Lower leg skin (tissue), 4 donors: ENCODE data around the gene ERC2. TPM values are rescaled to one million over a fixed set of nuclear protein-coding genes. Genes with fewer than 3 reads are reported as not detected.

ENCODE experiments used
- DNase-seq, 2 donors: peaks; one replicate each; pipeline ENCODE4 v3.0.0-alpha.2; 2019; ENCODE audit warnings: low spot score in 2 of 2
- H3K4me3 ChIP-seq: fragments of 200-600 bp; sonication (generic); 2 replicates; pipeline ENCODE4 v1.5.1; 2017; ENCODE audit warnings: mild to moderate bottlenecking, low read depth; ENCODE audit not compliant: poor library complexity, severe bottlenecking
- POLR2A ChIP-seq, 2 donors: fragments of 450-650 bp; IDR thresholded peaks; one replicate each; pipeline ENCODE4 v1.6.1; 2016 to 2017; ENCODE audit warnings: antibody characterized with exemption in 2 of 2, mild to moderate bottlenecking in 1 of 2, moderate library complexity in 1 of 2
- WGBS, 2 donors: methylation state at CpG; one replicate each; pipeline ENCODE4 v1.1.5; 2018; 5-methylcytosine and 5-hydroxymethylcytosine counted together
- intact Hi-C: fragments of 100-400 bp; cut with DNase I; formaldehyde crosslinking; loops from one replicate; pipeline ENCODE4 v1.15.0; 2023; ENCODE audit warnings: low total_unique reads
- total RNA-seq, 4 donors: library from RNA; depleted of rRNA; stranded (reverse); fragments of >200 nt; gene quantifications; one replicate each; pipeline ENCODE4 v1.1.0, GENCODE V29; 2016
- TF ChIP-seq, protein P1 (sequence below), 3 donors: fragments of 450-650 bp; IDR thresholded peaks; one replicate each; pipeline ENCODE4 v1.5.1; 2016; ENCODE audit warnings: antibody characterized with exemption in 3 of 3, mild to moderate bottlenecking in 3 of 3, moderate library complexity in 2 of 3

The ERC2 gene
- total RNA-seq, 4 donors from 2014 or later, result 0.23 to 1.3 (median 0.42) TPM; not detected in 1

DNA sequence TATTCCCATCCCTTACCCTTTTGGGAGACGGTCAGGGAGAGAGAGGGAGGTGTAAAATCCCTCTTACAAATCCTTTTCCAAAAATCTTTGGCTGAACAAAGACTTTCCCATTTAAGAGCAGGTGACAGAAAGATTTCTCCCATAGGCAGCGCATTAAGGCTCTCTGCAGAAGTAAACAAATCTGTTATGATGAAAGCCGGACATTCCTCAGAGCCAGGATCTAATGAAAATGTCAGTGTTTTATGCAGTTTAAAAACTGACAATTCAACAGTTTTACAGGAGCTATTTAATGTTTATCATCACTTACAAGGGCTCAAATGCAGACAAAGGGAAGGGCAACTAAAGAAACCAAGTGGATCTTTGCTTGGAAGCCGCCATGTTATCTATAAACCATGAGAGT is 872.8 kb downstream of the ERC2 start:
- intact Hi-C loops, result no loop called here
- no peak overlapping the region for H3K4me3 ChIP-seq
- TF ChIP-seq POLR2A (IDR thresholded peaks at IDR 0.05), result no peak
- TF ChIP-seq, protein P1, sequence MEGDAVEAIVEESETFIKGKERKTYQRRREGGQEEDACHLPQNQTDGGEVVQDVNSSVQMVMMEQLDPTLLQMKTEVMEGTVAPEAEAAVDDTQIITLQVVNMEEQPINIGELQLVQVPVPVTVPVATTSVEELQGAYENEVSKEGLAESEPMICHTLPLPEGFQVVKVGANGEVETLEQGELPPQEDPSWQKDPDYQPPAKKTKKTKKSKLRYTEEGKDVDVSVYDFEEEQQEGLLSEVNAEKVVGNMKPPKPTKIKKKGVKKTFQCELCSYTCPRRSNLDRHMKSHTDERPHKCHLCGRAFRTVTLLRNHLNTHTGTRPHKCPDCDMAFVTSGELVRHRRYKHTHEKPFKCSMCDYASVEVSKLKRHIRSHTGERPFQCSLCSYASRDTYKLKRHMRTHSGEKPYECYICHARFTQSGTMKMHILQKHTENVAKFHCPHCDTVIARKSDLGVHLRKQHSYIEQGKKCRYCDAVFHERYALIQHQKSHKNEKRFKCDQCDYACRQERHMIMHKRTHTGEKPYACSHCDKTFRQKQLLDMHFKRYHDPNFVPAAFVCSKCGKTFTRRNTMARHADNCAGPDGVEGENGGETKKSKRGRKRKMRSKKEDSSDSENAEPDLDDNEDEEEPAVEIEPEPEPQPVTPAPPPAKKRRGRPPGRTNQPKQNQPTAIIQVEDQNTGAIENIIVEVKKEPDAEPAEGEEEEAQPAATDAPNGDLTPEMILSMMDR (IDR thresholded peaks at IDR 0.05), result no peak
- WGBS, 2 donors, result 88 to 90% methylated on average over 4 of the region's 4 CpGs
- no peak for DNase-seq

DNA sequence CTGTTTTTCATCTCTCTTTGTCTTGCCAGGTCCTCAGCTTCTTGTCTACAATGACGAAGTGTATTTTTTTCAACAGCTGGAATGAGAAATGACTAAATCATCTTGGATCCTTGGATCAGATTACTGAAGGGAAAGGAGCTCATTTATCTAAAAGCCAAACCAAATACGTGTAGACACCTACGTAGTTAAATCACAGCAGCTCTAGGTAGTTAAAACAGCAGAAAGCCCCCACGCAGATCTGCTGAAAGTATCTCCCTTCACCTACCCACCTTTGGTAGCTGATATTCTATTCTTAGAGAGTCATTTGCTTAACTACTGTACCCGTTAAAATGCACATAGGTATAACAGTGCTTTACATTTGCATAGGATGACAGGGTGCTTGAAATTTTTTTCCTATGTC is 875.7 kb downstream of the ERC2 start:
- intact Hi-C loops, result no loop called here
- TF ChIP-seq POLR2A (IDR thresholded peaks at IDR 0.05), result no peak
- TF ChIP-seq, protein P1 (IDR thresholded peaks at IDR 0.05), result no peak
- 62 to 65% methylated on average over 5 of the region's 5 CpGs for WGBS, 2 donors
- DNase-seq, result no peak
- no peak overlapping the region for H3K4me3 ChIP-seq

DNA sequence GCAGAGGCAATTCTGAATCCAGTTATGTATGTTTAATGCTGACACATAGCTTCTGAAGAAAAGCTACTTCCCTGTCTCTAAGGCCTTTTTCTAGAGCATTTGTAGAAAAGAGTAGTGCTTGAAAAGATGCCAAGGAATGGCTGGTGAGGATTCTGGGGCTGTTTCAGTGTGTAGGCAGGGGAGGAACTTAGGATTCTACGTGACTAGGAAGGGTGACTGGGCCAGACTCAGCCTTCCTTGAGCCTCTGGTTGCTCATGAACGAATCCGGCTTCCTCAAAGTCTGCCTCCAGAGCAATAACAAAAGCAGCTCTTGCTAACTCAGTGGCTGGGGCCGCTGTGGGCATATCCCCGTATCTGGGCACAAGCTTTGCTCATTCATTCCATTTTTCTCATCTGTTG is 876.4 kb downstream of the ERC2 start:
- WGBS, 2 donors, result 78 to 83% methylated on average over 5 of the region's 5 CpGs
- intact Hi-C loops, result no loop called here

DNA sequence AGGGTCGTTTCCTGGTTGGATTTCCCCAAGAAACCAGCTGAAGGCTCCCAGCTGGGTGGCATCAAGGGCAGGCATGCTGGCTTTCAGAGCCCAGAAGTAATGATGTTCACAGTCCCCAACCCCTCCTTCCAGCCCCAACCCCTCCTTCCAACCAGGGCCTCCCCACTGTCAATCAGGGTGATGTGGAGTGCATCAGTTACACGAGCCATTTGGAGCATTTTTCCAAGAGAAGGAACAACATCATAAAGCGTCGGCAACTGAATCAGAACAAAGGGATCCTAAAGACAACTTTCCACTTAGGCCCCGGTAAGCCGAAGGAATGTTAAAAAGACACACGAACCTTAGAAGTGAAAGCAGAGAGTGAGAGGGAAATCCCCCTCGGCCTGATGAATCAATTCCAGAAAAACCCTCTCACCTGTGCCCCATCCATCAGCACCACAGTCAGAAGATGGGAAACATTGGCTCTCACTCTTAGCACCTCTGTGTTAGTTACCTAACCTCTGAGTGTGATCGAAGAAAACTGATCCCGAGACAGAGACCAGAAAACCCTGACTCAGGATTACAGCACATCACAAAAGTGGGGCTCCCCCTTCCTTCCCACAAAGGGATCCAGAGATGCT is 880.0 kb downstream of the ERC2 start:
- no peak overlapping the region for H3K4me3 ChIP-seq
- 80 to 86% methylated on average over 10 of the region's 10 CpGs for WGBS, 2 donors
- intact Hi-C loops, result no loop called here
- TF ChIP-seq, protein P1 (IDR thresholded peaks at IDR 0.05), result no peak
- no peak for TF ChIP-seq POLR2A (IDR thresholded peaks at IDR 0.05)
- no peak for DNase-seq

More for the DNA sequence above, 876.4 kb downstream of the ERC2 start:
- H3K4me3 ChIP-seq, result no peak overlapping the region
- TF ChIP-seq, protein P1 (IDR thresholded peaks at IDR 0.05), result no peak
- TF ChIP-seq POLR2A (IDR thresholded peaks at IDR 0.05), result no peak
- no peak for DNase-seq

DNA sequence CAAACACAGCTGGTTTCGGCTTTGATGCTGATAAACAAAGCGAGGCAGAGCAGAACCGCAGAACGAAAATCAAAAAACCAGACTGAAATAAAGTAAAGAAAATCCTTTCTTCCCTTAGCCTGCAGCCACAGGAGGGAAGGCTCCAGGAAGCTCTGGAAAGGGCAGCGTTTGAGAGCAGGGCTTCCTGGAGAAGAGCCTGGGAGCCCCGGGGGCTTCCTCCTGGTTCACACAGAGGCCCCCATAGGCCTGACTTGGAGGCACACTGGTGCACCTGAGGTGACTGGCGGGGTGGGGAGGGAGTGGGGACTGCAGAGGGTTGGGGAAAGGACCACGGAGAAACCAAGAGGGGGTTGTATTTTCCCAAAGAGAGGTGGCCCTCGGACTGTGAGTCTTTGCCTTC is 882.4 kb downstream of the ERC2 start:
- intact Hi-C loops, result no loop called here
- TF ChIP-seq POLR2A (IDR thresholded peaks at IDR 0.05), result no peak
- TF ChIP-seq, protein P1 (IDR thresholded peaks at IDR 0.05), result no peak
- no peak overlapping the region for H3K4me3 ChIP-seq
- WGBS, 2 donors, result 74 to 80% methylated on average over 9 of the region's 9 CpGs
- DNase-seq, result no peak
